ENCODE measurements around the gene NRXN3. TPM values are rescaled to one million over a fixed set of nuclear protein-coding genes. Genes with fewer than 3 reads are reported as not detected.

The NRXN3 gene
- total and polyA plus RNA-seq, 2 experiments from 2014 or later = 1.0 to 1.8 TPM

GRCh38 chr14:78701246-78701645 lies 531.1 kb downstream of the NRXN3 start:
- H3K27me3 Mint-ChIP-seq (ENCODE audit: insufficient read depth, low read depth, poor library complexity) = peaks cover 4% of the 10 kb centered on the region
- Histone ChIP-seq H3K4me3 (no peak overlapping the region), H3K27ac (ENCODE audit: low read depth) (no peak overlapping the region), H2AFZ (no peak overlapping the region), H3K27me3 (ENCODE audit: insufficient read depth) (no peaks in the 10 kb centered on the region), H3K9me2 (ENCODE audit: insufficient read depth) (no peaks in the 10 kb centered on the region), H3K36me3 (ENCODE audit: insufficient read depth) (no peaks in the 10 kb centered on the region), H3K4me1 (ENCODE audit: insufficient read depth) (no peaks in the 10 kb centered on the region), H3K4me2 (no peak overlapping the region), H3F3A (replicated peaks; ENCODE audit: low read depth) (no peaks in the 10 kb centered on the region), H4K20me1 (replicated peaks; ENCODE audit: insufficient read depth) (no peaks in the 10 kb centered on the region), H3K79me2 (replicated peaks; ENCODE audit: insufficient read depth) (no peaks in the 10 kb centered on the region)
- no peak overlapping the region for H3K4me3 Mint-ChIP-seq
- DNase-seq (ENCODE audit: low spot score) = no peak
- no peak overlapping the region for H3K27ac Mint-ChIP-seq
- H3K36me3 Mint-ChIP-seq (ENCODE audit: low read depth) = no peaks in the 10 kb centered on the region
- no peak for ATAC-seq
- no peak for TF ChIP-seq STAT1 (IDR thresholded peaks at IDR 0.05; ENCODE audit: unreplicated experiment)
- no peak for TF ChIP-seq POLR2AphosphoS5 (IDR thresholded peaks at IDR 0.05; ENCODE audit: low read depth)
- no peak for TF ChIP-seq EZH2 (IDR thresholded peaks at IDR 0.05; ENCODE audit: low read depth, unreplicated experiment)
- TF ChIP-seq, protein P1, sequence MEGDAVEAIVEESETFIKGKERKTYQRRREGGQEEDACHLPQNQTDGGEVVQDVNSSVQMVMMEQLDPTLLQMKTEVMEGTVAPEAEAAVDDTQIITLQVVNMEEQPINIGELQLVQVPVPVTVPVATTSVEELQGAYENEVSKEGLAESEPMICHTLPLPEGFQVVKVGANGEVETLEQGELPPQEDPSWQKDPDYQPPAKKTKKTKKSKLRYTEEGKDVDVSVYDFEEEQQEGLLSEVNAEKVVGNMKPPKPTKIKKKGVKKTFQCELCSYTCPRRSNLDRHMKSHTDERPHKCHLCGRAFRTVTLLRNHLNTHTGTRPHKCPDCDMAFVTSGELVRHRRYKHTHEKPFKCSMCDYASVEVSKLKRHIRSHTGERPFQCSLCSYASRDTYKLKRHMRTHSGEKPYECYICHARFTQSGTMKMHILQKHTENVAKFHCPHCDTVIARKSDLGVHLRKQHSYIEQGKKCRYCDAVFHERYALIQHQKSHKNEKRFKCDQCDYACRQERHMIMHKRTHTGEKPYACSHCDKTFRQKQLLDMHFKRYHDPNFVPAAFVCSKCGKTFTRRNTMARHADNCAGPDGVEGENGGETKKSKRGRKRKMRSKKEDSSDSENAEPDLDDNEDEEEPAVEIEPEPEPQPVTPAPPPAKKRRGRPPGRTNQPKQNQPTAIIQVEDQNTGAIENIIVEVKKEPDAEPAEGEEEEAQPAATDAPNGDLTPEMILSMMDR (conservative IDR thresholded peaks at IDR 0.05; ENCODE audit: low read depth in 2 of 2) = no peak
- H3K4me1 Mint-ChIP-seq = no peaks in the 10 kb centered on the region
- no peaks in the 10 kb centered on the region for H3K9me3 Mint-ChIP-seq

DNA sequence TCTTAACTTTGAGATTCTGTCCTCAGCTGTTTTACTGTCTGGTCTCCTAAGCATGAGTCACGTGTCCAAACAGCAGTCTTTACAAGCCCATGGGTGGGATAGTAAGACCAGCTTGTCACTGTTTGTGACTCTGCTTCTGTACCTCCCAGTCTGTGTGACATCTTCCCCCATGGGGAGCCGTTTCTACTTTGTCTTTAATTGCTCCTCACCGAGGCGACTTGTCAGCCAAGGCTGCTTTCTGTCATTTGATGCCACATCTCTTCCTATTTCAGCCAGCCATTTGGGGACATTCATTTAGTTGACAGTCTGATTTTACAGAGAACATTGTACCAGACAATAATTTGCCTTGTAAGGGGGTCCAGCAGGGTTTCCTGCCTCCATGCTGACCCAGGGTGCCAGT lies 534.8 kb downstream of the NRXN3 start:
- Histone ChIP-seq H3K27me3 (ENCODE audit: insufficient read depth) (no peaks in the 10 kb centered on the region), H3K4me2 (no peak overlapping the region), H3K4me1 (ENCODE audit: insufficient read depth) (no peaks in the 10 kb centered on the region), H3K9me2 (ENCODE audit: insufficient read depth) (no peaks in the 10 kb centered on the region), H4K20me1 (replicated peaks; ENCODE audit: insufficient read depth) (no peaks in the 10 kb centered on the region), H2AFZ (no peak overlapping the region), H3K79me2 (replicated peaks; ENCODE audit: insufficient read depth) (no peaks in the 10 kb centered on the region), H3F3A (replicated peaks; ENCODE audit: low read depth) (no peaks in the 10 kb centered on the region), H3K36me3 (ENCODE audit: insufficient read depth) (no peaks in the 10 kb centered on the region), H3K27ac (ENCODE audit: low read depth) (no peak overlapping the region), H3K4me3 (no peak overlapping the region)
- DNase-seq (ENCODE audit: low spot score) (no peak), ATAC-seq (no peak)
- Mint-ChIP-seq H3K36me3 (ENCODE audit: low read depth) (no peaks in the 10 kb centered on the region), H3K4me1 (peaks cover 3% of the 10 kb centered on the region; the same call in 1 of the 3 replicates), H3K4me3 (no peak overlapping the region), H3K27ac (no peak overlapping the region), H3K27me3 (ENCODE audit: insufficient read depth, low read depth, poor library complexity) (peaks cover 4% of the 10 kb centered on the region), H3K9me3 (no peaks in the 10 kb centered on the region)
- TF ChIP-seq ETS1 (IDR thresholded peaks at IDR 0.05) (no peak), ZNF114 (CRISPR knock-in tag; IDR thresholded peaks at IDR 0.05) (no peak), CREB1 (CRISPR knock-in tag; IDR thresholded peaks at IDR 0.05; ENCODE audit: low read depth) (no peak), ZNF331 (CRISPR knock-in tag; IDR thresholded peaks at IDR 0.05; ENCODE audit: low read depth) (no peak), REST (IDR thresholded peaks at IDR 0.05; ENCODE audit: unreplicated experiment) (no peak)

Data from GM23338 (cell line).